ENCODE data around the gene ASCC2.

ASCC2 gene

GRCh38 chr22:29819501-29819900 lies 18.6 kb downstream of the ASCC2 start:
- 100% methylated on average over 1 of the region's 2 CpGs; no CpG with 5 or more reads in 1 of the 2 experiments for WGBS, 2 experiments (ENCODE audit: insufficient coverage in 2 of 2)
- Histone ChIP-seq H3K36me3 (ENCODE audit: control insufficient read depth, insufficient read depth, low read length) (peaks cover 73% of the 10 kb centered on the region), H3K27ac (ENCODE audit: low read depth, low read length, severe bottlenecking) (no peak overlapping the region), H3K4me1 (ENCODE audit: control insufficient read depth, insufficient read depth, low read length, poor library complexity, severe bottlenecking) (peaks cover 9% of the 10 kb centered on the region), H3K4me3 (ENCODE audit: extremely low read depth, insufficient read depth, low read length, poor library complexity, severe bottlenecking) (no peak overlapping the region), H3K9me3 (ENCODE audit: control insufficient read depth, low read length) (no peaks in the 10 kb centered on the region)

GRCh38 chr22:29817724-29818123 lies 20.4 kb downstream of the ASCC2 start:
- Histone ChIP-seq H3K27ac (ENCODE audit: low read depth, low read length, severe bottlenecking) (no peak overlapping the region), H3K4me1 (ENCODE audit: control insufficient read depth, insufficient read depth, low read length, poor library complexity, severe bottlenecking) (peaks cover 13% of the 10 kb centered on the region), H3K9me3 (ENCODE audit: control insufficient read depth, low read length) (no peaks in the 10 kb centered on the region), H3K4me3 (ENCODE audit: extremely low read depth, insufficient read depth, low read length, poor library complexity, severe bottlenecking) (no peak overlapping the region), H3K36me3 (ENCODE audit: control insufficient read depth, insufficient read depth, low read length) (peaks cover 71% of the 10 kb centered on the region)
- no CpG with 5 or more reads among the region's 1 CpG for WGBS, 2 experiments (ENCODE audit: insufficient coverage in 2 of 2)

DNA sequence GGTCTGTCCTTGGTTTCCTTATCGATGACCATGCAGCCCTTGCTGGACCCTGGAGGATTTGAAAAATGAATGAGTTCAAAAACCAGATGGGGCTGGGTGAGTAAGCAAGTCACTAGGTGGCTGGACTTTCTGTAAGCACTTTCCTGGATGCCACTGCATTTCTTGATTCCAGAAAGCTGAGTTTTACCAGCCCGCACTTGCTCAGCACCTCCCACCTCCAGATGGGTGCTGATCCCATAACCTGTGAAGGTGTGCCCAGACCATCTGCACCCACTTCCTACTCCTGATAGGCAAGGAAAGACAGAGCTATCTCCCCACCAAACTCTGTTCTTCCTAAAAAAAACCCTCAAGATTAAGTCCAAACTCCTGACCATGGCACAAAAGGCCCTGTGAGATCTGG lies 21.1 kb downstream of the ASCC2 start:
- 91 to 92% methylated on average over 1 to 2 of the region's 2 CpGs for WGBS, 2 experiments (ENCODE audit: insufficient coverage in 2 of 2)
- H3K9me3 ChIP-seq (ENCODE audit: control insufficient read depth, low read length) = no peaks in the 10 kb centered on the region
- no peak overlapping the region for H3K4me3 ChIP-seq (ENCODE audit: extremely low read depth, insufficient read depth, low read length, poor library complexity, severe bottlenecking)
- H3K27ac ChIP-seq (ENCODE audit: low read depth, low read length, severe bottlenecking) = no peak overlapping the region
- peaks cover 71% of the 10 kb centered on the region for H3K36me3 ChIP-seq (ENCODE audit: control insufficient read depth, insufficient read depth, low read length)
- peaks cover 10% of the 10 kb centered on the region for H3K4me1 ChIP-seq (ENCODE audit: control insufficient read depth, insufficient read depth, low read length, poor library complexity, severe bottlenecking)

- peaks cover 5% of the 10 kb centered on the region for H3K4me1 ChIP-seq (ENCODE audit: control insufficient read depth, insufficient read depth, low read length, poor library complexity, severe bottlenecking)
- WGBS, 2 experiments (ENCODE audit: insufficient coverage in 2 of 2) = 86 to 93% methylated on average over 4 to 5 of the region's 6 CpGs
- no peaks in the 10 kb centered on the region for H3K9me3 ChIP-seq (ENCODE audit: control insufficient read depth, low read length)
- peaks cover 71% of the 10 kb centered on the region for H3K36me3 ChIP-seq (ENCODE audit: control insufficient read depth, insufficient read depth, low read length)
- H3K4me3 ChIP-seq (ENCODE audit: extremely low read depth, insufficient read depth, low read length, poor library complexity, severe bottlenecking) = no peak overlapping the region
- no peak overlapping the region for H3K27ac ChIP-seq (ENCODE audit: low read depth, low read length, severe bottlenecking)
Observed at GRCh38 chr22:29816539-29816938, 21.5 kb downstream of the ASCC2 start.

DNA sequence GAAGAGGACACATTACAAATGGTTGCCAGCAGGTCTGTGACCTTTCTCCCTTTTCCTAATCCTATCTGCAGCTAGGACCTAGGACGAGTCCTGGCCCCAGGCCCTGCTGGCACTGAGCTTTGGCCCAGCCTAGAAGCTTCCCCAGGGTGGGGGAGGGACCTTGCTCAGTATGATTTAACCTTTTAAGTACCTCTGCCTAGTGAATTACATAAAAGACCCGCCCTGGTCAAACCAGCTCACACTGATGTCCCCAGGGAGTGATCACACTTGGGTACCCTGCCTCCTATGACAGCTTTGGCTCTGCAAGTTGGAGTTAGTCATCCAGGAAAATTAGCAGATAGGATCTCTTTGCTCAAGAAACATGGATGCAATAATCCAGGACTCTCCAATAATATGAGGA lies 21.9 kb downstream of the ASCC2 start:
- Histone ChIP-seq H3K36me3 (ENCODE audit: control insufficient read depth, insufficient read depth, low read length) (peaks cover 72% of the 10 kb centered on the region), H3K9me3 (ENCODE audit: control insufficient read depth, low read length) (no peaks in the 10 kb centered on the region), H3K4me3 (ENCODE audit: extremely low read depth, insufficient read depth, low read length, poor library complexity, severe bottlenecking) (no peak overlapping the region), H3K27ac (ENCODE audit: low read depth, low read length, severe bottlenecking) (no peak overlapping the region), H3K4me1 (ENCODE audit: control insufficient read depth, insufficient read depth, low read length, poor library complexity, severe bottlenecking) (peaks cover 4% of the 10 kb centered on the region)
- 78 to 80% methylated on average over 1 of the region's 2 CpGs for whole genome bisulfite sequencing, 2 experiments (ENCODE audit: insufficient coverage in 2 of 2)

DNA sequence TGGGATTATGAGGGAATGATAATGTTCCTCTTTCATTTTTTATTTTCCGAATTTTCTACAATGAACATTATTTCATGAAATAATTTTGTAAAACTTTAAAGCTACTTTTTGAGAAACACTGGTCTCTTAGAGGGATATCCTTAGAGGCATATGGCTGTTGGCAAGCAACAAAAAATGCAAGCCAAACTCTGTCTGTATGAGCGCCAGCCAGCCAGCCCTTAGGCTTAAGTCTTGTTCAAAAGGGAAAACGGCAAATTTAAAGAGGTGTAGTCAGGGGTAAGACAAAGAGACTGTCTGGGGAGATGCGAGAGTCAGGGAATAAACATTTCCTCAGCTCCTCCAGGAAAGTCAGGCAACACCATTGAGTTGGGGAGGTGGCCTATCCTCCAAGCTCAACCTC lies 22.5 kb downstream of the ASCC2 start:
- peaks cover 72% of the 10 kb centered on the region for H3K36me3 ChIP-seq (ENCODE audit: control insufficient read depth, insufficient read depth, low read length)
- H3K4me1 ChIP-seq (ENCODE audit: control insufficient read depth, insufficient read depth, low read length, poor library complexity, severe bottlenecking) = peaks cover 4% of the 10 kb centered on the region
- H3K4me3 ChIP-seq (ENCODE audit: extremely low read depth, insufficient read depth, low read length, poor library complexity, severe bottlenecking) = no peak overlapping the region
- 100% methylated on average over 2 to 3 of the region's 4 CpGs for WGBS, 2 experiments (ENCODE audit: insufficient coverage in 2 of 2)
- H3K9me3 ChIP-seq (ENCODE audit: control insufficient read depth, low read length) = no peaks in the 10 kb centered on the region
- H3K27ac ChIP-seq (ENCODE audit: low read depth, low read length, severe bottlenecking) = no peak overlapping the region

- peaks cover 10% of the 10 kb centered on the region for H3K4me1 ChIP-seq (ENCODE audit: control insufficient read depth, insufficient read depth, low read length, poor library complexity, severe bottlenecking)
- no peak overlapping the region for H3K27ac ChIP-seq (ENCODE audit: low read depth, low read length, severe bottlenecking)
- peaks cover 66% of the 10 kb centered on the region for H3K36me3 ChIP-seq (ENCODE audit: control insufficient read depth, insufficient read depth, low read length)
- H3K4me3 ChIP-seq (ENCODE audit: extremely low read depth, insufficient read depth, low read length, poor library complexity, severe bottlenecking) = no peak overlapping the region
- 90 to 100% methylated on average over 4 to 5 of the region's 5 CpGs for WGBS, 2 experiments (ENCODE audit: insufficient coverage in 2 of 2)
- H3K9me3 ChIP-seq (ENCODE audit: control insufficient read depth, low read length) = no peaks in the 10 kb centered on the region
Observed at GRCh38 chr22:29814003-29814402, 24.1 kb downstream of the ASCC2 start.

- Histone ChIP-seq H3K27ac (ENCODE audit: low read depth, low read length, severe bottlenecking) (no peak overlapping the region), H3K4me3 (ENCODE audit: extremely low read depth, insufficient read depth, low read length, poor library complexity, severe bottlenecking) (no peak overlapping the region), H3K36me3 (ENCODE audit: control insufficient read depth, insufficient read depth, low read length) (peaks cover 65% of the 10 kb centered on the region), H3K4me1 (ENCODE audit: control insufficient read depth, insufficient read depth, low read length, poor library complexity, severe bottlenecking) (peaks cover 10% of the 10 kb centered on the region), H3K9me3 (ENCODE audit: control insufficient read depth, low read length) (no peaks in the 10 kb centered on the region)
- 79 to 92% methylated on average over 3 of the region's 3 CpGs for WGBS, 2 experiments (ENCODE audit: insufficient coverage in 2 of 2)
Observed at GRCh38 chr22:29813563-29813962, 24.5 kb downstream of the ASCC2 start.

DNA sequence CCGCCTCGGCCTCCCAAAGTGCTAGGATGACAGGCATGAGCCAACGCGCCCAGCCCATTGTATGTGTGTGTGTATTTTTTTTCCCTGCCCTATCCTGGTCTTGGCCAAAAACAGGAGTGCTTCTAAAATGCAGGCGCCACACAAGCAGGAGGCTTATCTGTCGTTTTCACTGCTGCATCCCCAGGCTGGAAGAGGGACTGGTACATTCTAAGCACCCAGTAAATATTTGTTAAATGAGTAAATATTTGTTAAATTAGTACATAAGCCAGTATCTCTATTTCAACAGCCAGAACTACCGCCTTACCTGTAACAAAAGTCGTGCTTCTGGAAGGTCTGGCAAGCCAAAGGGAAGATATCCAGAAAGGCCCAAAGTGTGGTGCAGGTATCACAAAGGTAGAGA lies 24.9 kb downstream of the ASCC2 start:
- Histone ChIP-seq H3K27ac (ENCODE audit: low read depth, low read length, severe bottlenecking) (no peak overlapping the region), H3K9me3 (ENCODE audit: control insufficient read depth, low read length) (no peaks in the 10 kb centered on the region), H3K4me1 (ENCODE audit: control insufficient read depth, insufficient read depth, low read length, poor library complexity, severe bottlenecking) (peaks cover 10% of the 10 kb centered on the region), H3K4me3 (ENCODE audit: extremely low read depth, insufficient read depth, low read length, poor library complexity, severe bottlenecking) (no peak overlapping the region), H3K36me3 (ENCODE audit: control insufficient read depth, insufficient read depth, low read length) (peaks cover 69% of the 10 kb centered on the region)
- WGBS, 2 experiments (ENCODE audit: insufficient coverage in 2 of 2) = 88 to 97% methylated on average over 4 to 6 of the region's 8 CpGs

DNA sequence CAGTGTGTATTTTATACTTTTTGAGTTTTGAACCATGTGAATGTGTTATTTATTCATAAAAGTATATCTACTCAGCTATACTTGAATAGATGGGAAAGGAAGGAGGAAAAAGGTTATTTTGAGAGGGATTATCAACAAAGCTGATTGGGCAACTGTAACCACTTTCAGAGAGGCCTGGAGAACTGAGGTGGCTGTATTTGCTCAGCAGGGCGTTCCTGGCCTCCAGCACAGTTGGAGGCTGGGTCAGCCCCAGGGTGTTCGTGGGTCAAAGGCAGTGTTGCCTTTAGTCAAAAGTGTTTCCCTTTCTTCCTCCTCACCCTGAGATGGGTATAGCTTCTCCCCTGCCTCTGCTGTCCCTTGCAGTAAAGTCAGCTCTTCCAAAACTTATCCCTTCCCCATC lies 26.7 kb downstream of the ASCC2 start:
- Histone ChIP-seq H3K36me3 (ENCODE audit: control insufficient read depth, insufficient read depth, low read length) (peaks cover 86% of the 10 kb centered on the region), H3K27ac (ENCODE audit: low read depth, low read length, severe bottlenecking) (no peak overlapping the region), H3K4me3 (ENCODE audit: extremely low read depth, insufficient read depth, low read length, poor library complexity, severe bottlenecking) (no peak overlapping the region), H3K9me3 (ENCODE audit: control insufficient read depth, low read length) (no peaks in the 10 kb centered on the region), H3K4me1 (ENCODE audit: control insufficient read depth, insufficient read depth, low read length, poor library complexity, severe bottlenecking) (peaks cover 10% of the 10 kb centered on the region)
- WGBS, 2 experiments (ENCODE audit: insufficient coverage in 2 of 2) = 84 to 89% methylated on average over 2 of the region's 2 CpGs

DNA sequence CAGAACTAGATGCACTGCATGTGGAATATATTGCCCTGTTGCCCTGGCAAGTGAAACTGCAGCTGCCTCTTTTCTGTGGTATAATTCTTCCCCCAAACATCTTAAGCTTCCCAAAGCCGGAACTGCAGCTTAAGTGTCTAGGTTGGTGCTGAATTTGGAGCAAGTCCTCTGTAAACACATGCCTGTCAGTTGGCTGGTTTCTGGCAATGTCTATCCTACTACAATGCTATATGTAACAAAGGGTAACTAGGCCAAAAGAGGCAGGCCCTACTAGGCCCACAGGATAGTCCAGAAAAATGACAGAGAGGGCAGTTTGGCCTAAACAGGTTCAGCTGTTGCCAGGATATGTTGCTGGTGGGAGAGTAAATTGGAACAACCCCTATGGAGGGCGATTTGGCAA lies 27.9 kb downstream of the ASCC2 start:
- WGBS, 2 experiments (ENCODE audit: insufficient coverage in 2 of 2) = no CpG with 5 or more reads among the region's 2 CpGs
- Histone ChIP-seq H3K4me3 (ENCODE audit: extremely low read depth, insufficient read depth, low read length, poor library complexity, severe bottlenecking) (no peak overlapping the region), H3K9me3 (ENCODE audit: control insufficient read depth, low read length) (no peaks in the 10 kb centered on the region), H3K4me1 (ENCODE audit: control insufficient read depth, insufficient read depth, low read length, poor library complexity, severe bottlenecking) (peaks cover 10% of the 10 kb centered on the region), H3K27ac (ENCODE audit: low read depth, low read length, severe bottlenecking) (no peak overlapping the region), H3K36me3 (ENCODE audit: control insufficient read depth, insufficient read depth, low read length) (peaks cover 87% of the 10 kb centered on the region)

Data from mesodermal cell (in vitro differentiated cells).